NCI-H2081 (cell line): Measurements from ENCODE around the gene PLAGL2.

Source experiments
- DNase-seq, 2 experiments: peaks; one replicate each; lab custom pipeline; 2025; lab: John Stamatoyannopoulos, UW

PLAGL2 gene

DNA sequence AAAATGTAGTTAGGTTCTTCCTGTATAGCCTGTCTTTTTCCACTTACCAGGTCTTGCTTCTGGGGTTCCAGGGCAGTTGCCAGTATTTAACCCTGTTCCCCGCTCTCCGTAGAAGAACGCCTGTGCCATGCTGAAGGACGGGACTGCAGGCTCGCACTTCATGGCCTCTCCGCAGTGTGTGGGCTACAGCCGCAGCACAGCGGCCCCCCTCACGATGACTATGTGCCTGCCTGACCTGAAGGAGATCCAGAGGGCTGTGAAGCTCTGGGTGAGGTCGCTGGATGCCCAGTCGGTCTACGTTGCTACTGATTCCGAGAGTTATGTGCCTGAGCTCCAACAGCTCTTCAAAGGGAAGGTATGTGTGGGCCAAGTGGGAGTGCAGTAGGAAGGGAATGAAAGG is 23.2 kb upstream of the PLAGL2 start:
- no peak for DNase-seq

DNA sequence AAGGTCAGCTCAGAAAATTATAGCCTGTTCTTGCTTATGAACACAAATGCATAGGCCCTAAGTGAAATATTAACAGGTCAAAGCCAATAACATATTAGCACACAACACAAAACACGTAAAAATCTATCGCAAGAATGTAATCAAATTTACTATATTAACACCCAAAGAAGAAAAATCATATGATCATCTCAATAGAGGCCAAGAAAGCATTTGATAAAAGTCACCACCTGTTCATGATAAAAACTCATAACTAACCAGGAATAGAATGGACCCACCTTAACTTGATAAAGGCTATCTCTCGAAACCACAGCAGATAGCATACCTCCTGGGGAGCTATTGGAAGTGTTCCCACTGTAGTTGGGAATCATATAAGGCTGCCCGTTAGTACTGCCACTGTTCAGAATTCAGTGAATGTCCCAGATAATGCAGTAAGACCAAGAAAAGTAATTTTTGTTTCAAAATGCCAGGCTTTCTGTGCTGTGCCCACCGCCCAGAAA is 21.8 kb upstream of the PLAGL2 start:
- DNase-seq, result no peak

DNA sequence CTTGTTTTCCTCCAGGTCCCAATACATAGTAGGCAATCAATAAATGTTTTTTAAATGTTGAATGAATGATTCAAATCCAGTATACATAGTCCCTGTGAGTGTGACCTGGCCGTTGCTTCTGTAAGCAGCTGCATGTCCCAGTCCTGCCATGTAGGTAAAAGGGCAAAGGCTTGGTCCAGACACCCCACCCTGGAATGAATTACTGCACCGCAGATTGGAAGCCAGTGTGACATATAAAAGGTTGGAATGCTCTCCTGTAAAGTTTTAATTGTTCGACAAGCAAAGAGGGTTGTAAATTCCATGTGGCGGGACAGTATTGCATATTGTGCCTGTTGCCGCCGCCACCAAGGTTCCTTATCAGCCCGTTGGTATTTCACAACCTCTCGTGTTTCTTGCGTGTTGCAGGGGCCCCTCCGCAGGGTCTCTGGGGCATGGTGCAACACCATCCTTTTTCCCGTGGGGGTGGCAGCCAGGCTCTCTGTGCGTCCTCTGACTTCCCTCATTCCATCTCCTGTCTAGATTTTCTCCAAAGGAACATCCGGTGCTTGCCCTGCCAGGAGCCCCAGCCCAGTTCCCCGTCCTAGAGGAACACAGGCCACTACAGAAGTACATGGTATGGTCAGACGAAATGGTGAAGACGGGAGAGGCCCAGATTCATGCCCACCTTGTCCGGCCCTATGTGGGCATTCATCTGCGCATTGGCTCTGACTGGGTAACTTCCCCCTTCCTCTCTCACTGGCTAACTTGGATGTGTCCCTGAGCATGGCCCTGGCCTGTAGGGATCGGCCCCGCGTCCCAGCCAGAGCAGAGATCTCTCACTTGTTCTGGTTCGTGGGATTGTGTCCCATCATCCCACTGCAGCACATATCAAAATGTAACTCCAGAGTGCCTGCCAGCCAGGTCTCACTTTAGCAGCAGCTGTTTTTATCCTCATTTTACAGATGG is 20.5 kb upstream of the PLAGL2 start:
- no peak for DNase-seq

DNA sequence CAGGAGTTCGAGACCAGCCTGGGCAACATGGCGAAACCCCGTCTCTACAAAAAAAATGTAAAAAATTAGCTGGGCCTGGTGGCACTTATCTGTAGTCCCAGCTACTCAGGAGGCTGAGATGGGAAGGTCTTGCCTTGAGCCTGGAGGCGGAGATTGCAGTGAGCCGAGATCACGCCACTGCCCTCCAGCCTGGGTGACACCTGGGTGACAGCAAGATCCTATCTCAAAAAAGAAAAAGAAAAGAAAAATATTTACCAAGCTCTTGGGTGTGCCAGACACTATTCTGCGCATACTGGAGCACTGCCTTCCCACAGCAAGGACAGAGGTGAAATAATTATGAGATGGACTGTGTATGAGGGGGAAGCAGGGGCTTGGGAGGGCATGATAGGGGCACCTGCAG is 19.8 kb upstream of the PLAGL2 start:
- no peak for DNase-seq

DNA sequence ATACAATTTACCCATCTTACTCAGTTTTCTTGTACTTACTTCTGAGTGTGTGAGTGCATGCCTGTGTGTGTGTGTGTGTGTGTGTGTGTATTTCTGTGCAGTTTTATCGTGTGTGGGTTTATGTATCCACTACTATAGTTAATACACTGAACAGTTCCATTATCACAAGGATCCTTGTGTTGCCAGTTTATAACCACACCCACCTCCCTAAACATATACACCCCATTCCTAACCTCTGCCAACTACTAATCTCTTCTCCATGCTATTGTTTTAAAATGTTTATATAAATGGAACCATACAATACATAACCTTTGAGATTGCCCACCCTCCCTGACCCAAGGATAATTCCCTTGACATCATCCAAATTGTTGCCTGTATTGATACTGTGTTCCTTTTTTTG is 18.8 kb upstream of the PLAGL2 start:
- DNase-seq, result no peak

DNA sequence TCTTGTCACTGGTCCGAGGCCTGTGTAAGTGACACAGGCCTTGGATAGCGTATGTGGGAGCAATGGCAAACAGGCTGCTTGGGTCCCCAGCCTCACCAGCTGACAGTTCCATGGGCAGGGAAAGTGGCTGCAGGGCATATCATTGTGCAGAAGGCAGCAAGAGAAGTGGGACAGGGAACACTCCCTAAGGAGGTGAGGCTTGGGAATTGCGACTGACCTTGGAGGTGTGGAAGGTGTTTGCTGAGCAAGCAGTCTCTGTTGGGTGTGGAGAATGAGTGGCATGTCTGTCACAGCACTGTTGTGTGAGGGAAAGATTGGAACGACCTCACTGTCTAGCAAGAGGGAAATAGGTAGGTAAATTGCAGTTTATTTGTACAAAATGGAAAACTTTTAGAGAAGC is 16.9 kb upstream of the PLAGL2 start:
- no peak for DNase-seq

DNA sequence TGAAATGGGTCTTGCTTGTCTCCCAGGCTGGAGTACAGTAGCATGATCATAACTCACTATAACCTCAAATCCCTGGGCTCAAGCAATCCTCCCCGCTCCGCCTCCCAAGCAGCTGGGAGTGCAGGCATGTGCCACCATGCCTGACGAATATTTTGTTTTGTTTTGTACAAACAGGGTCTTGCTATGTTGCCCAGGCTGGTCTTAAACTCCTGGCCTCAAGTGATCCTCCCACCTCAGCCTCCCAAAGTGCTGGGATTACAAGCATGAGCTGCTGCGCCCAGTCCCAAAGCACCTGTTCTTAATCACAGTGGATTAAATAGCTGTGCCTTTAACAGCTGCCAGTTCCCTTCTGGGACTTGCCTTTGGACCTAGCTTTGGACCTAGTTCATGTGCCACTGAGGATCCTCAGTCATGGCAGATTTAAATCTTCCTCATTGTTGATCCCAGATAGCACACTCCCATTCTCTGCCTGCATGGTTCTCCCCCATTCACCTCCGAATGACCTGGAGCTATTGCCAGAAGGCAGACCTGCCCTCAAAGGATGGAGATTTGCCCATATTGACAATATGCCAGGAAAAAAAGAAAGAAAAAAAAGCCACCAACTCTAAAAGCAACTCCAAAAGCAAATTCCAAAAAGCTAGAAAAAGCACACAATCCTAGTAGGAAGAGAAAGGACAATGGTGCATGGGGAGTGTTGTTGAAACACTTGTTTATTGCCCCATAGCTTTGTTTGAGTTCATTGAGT is 10.8 kb upstream of the PLAGL2 start:
- no peak for DNase-seq

DNA sequence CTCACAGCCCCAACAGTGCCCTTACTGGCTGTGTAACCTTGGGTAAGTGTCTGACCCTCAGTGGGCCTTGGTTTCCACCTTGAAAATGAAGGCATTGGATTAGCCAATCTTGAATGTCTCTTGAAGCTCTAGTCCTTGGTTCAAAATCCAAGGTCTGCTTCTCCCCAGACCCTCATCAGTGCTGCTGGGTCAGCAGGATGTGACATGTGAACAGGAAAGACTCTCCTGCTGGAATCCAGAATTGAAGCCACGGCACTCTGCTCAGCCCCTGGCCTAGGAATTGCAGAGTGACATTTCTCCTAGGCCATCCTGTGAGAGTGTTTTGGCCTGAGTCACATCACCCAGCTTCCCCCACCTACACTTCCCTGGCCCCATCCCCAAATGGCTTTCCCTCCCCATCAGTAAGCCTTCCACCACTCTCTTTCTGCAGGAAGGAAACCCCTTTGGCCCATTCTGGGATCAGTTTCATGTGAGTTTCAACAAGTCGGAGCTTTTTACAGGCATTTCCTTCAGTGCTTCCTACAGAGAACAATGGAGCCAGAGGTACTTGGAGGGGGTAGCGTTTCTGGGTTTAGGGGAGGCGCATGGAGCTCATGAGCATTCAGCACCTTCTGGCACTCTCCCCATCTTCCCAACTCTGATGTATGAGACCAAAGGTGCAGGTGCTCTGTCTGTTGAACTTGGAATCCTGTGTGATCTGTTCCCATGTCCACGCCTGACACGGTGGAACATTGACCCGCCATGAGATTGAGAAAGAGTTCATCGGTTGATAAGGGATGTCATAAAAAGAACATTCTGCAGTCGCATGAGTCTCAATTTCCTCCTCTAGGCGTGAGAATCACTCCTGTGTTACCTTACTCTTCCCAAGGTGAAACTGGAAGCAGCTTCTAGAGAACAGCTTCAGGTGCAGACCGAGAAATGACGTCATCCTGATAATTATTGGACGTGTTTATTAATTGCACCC is 8.9 kb upstream of the PLAGL2 start:
- DNase-seq, result no peak

DNA sequence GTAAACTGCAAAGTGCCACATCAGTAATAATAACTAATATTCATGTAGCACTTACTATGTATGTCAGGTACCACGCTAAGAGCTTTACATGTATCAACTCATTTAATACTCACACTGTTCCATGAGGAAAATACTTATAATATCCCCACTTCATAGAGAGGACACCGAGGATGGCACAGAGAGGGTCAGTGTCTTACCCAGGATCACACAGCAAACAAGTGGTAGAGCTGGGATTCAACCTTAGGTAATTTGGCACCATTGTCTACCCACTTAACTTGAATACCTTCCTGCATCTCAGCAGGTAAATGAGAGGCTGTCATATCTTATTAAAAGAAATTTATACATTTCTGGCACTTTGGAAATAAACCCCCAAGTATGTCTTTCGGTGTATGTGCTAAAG is 8.2 kb upstream of the PLAGL2 start:
- DNase-seq, result no peak

DNA sequence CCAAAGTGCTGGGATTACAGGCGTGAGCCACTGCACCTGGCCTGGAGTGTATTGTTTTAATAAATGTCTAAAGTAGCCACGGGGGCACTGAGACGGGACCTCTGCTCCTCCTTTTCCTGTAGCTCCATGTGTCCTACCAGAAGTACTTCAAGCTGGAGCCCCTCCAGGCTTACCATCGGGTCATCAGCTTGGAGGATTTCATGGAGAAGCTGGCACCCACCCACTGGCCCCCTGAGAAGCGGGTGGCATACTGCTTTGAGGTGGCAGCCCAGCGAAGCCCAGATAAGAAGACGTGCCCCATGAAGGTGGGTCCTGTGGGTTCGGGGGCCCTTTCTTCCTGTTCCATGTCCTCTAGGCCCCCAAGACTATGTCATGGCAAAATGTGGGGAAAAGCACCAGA is 7.6 kb upstream of the PLAGL2 start:
- no peak for DNase-seq

DNA sequence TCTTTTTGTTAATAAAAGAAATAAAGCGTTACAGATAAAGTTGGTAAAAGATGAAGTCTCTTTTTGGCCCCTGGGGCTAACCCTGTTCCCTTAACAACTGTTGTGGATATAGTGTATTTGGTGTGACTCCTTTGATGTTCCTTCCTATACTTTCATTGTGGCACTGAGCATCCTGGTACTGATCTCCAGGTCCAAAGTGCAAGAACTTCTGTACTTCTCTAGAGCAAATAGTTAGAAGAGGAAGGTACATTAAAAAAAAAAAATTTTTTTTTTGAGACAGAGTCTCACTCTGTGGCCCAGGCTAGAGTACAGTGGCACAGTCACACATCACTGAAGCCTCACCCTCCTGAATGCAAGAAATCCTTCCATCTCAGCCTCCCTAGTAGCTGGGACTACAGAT is 6.3 kb upstream of the PLAGL2 start:
- no peak for DNase-seq

DNA sequence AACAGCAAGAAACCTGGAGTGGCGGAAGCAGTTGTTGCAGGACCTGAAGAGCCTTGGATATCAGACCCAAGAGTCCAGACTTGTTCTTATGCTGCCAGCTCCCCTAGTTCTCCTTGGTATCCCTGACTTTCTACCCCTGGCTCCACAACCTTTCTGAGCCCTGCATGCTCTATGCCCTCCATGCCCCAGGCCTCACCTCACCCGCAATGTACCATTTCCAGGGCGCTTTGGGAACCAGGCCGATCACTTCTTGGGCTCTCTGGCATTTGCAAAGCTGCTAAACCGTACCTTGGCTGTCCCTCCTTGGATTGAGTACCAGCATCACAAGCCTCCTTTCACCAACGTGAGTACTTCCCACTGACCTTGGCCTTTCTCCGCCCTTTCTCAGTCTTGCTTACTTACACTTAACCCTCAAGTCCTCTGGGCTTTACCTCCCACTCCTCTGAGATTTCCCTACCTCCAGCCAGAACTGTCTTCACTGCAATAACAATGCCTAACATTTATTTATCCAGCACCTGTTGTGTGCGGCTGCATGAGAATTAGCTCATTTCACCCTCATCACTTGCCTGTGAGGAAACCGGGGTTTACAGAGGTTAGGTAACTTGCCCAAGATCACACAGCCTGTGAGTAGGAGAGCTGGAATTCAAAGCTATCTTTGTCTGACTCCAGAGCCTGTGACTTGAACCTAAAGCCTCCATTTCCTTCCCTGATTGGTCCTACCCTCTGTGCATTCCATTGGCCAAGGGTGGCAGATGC is 2.5 kb upstream of the PLAGL2 start:
- DNase-seq, result no peak

DNA sequence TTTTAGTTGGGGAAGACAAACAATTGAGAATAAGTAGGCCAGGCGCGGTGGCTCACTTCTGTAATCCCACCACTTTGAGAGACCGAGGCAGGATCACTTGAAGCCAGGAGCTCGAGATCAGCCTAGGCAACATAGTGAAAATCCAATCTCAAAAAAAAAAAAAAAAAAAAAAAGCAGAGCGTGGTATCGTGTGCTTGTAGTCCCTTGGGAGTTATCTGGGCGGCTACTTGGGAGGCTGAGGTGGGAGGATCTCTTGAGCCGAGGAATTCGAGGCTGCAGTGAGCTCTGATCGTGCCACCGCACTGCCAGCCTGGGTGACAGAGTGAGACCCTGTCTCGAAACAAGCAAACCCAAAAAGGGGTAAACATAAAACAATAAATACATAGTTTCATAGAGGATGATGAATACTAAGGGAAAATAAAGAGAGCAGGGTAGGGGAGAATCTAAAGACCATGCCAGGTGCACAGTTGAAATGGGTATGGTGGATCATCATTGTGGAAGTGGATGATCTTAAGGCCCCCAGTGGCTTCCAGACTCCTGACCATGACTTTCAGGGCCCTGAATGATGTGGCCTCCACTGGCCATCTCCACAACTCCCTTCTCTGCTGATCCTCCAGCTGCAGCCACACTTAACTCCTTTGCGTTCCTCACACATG is 1.1 kb upstream of the PLAGL2 start:
- no peak for DNase-seq

DNA sequence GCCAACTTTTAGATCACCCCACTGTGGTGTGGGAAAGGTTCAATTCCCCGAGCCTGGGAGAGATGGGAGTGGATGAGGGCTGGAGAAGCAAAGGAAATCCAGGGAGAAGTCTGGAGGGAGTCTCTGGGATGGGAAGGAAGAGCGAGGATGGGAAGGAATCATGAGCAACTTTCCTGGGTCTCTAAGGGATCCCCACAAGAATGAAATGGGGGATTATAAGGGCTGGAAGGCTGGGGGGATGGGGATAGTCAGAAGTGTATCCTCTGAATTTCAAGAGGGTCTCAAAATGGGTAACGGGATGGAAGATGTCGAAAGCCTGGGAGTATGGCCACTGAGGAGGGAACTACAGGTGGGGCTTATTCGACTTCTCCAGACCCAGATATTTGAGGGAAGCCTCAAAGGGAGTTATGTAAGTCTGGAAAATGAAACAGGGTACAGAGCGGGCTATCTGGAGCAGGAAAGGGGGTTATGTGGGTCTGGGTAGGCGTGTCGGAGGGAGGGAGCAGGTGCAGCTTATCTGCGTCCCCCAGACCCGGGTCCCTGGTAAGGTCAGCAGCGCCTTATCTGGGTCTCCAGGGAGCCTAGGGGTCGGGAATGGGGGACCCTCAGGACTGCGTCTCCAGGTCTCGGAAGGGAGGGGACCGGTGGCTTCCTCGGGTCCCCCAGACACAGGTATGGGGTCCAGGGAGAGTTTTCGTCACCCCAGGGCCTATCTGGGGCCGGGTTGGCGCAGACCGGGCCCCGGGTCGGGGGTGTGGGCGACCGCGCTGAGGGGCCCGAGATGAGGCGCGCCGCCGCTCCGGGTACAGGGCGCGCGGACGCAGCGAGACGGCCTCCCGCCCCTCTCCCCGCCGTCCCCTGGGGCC is 550 bp downstream of the PLAGL2 start:
- DNase-seq, result no peak

DNA sequence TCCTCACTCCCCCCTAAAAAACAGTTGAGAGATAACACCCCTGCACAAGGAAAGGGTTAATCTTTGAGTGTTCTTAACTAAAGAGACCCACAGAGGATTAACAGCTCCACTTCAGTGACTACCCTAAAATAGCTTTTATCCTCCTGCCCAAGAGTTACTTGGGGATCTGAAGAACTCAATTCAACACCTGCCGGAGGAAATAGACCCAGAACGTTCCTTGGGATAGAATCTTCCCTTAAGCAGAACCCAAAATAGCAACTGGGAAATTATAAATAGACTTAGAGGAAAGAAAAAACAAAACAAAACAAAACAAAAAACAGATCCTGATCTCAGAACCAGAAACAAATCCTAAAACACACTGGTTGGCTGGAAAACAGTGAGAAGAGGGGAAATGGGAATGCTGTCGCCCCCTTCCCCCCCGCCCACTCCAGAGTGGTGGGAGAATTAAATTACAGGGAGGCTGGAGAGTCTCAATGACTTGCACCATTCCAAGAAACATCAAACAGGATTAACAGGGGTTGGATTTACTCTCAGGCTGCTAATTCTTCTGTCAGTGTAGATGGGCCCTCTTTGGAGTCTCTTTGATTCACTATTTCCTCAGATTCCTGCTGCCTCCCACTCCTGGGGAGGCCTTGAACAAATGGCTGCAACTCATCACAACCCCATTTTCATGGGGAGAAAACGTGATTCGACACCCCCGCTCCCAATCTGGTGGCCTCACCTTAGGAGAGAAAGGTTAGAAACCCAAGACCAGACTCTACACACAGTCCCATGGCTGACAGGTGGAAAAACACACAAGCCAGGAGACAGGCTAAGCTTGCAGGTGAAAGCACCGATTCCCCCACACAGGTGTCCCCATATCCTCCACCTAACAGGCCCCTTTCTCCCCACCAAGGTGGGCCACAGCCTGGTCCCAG is 1.4 kb downstream of the PLAGL2 start:
- DNase-seq, result no peak

DNA sequence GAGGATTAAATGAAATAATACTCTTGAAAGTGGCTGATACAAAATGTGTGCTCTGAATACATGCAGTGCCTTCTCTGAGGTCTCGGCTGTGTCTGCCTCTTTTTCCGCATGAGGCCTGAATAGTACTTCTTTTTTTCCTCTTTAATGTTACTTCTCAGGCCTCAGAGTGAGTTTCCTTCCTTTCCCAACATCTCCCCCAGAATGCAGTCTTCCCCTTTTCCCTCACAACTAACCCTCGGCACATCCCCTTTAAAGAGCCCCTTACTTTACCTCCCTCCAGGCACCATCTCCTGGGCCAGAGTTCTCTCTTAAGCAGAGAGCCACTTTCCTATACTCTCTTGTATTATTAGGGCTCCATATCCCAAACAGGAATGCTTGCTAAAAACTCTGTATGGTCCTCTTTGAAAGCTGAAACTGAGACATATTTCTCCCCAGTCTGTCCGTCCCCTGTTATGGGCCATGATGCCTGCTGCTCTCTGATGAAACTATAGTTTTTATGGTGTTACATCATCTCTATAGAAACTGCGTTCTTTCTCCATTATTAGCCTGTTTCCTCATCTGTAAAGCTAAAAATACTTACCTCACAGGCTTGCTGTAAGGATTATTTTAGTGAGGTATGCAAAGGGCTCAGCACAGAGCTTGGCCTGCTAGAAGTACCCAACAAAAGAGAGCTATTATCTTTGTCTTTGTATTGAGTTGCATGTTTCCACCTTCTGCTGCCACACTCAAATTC is 2.3 kb downstream of the PLAGL2 start:
- DNase-seq, result no peak

DNA sequence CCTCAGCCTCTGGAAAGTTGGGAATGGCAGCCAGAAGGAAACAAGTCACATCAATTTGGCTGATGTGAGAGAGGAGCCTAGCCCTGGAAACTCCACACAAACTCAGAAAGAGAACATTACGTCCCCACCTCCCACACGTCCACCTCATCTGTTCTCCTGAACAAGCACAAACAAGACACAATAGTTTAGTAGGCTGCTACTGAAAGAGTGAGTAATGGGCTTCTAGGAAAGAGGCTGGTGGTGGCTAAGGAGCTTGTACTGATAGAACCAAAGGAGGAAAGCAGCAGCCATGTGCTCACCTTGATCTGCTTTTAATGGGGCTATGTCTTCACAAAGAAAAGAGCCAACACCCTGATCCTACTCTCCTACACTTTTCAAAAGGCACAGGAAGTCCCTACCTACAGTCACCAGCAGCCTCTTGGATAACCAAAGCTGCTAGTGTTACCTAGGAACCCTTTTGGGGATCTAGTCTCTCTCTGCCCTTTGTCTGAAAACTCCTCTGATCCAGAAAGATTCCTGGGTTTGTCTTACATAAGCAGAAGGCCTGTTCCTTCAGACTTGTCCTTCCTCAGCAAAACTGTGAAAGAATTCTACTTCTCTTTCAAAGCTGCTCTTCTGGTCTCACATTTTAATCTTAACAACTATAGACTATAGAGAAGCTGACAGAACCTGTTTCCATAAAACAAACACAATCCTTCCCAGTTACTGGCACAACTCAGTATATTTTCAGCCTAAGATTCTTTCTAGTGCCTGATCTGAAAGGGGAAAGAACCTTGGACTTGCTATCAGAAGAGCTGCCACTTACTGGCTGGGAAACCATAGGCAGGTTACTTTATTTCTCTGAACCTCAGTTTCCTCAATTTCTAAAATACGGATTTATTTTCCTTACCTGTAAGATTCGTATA is 3.1 kb downstream of the PLAGL2 start:
- no peak for DNase-seq
